GM23338 (cell line): ENCODE measurements around the gene FAT1. TPM values are rescaled to one million over a fixed set of nuclear protein-coding genes. Genes with fewer than 3 reads are reported as not detected.

Source experiments
- ATAC-seq: fragments of 200-7000 bp; cut with Tn5 transposase; 3 replicates; pipeline ENCODE4 v1.9.1; 2020
- DNase-seq: peaks from one replicate; pipeline ENCODE4 v3.0.0-alpha.2; 2015; ENCODE audit warnings: low spot score
- H2AFZ ChIP-seq: fragments of 200-600 bp; sonication (generic); 2 replicates; pipeline ENCODE4 v1.8.0; 2016; ENCODE audit warnings: antibody characterized with exemption, mild to moderate bottlenecking, moderate library complexity
- H3F3A ChIP-seq: fragments of 200-600 bp; sonication (generic); replicated peaks from 2 replicates; pipeline ENCODE4 v1.8.0; 2017; ENCODE audit warnings: antibody characterized with exemption, mixed run types, low read depth
- H3K27ac ChIP-seq: fragments of 200-600 bp; sonication (generic); 2 replicates; pipeline ENCODE4 v1.6.1; 2016; ENCODE audit warnings: low read depth
- H3K27me3 ChIP-seq: fragments of 200-600 bp; sonication (generic); 2 replicates; pipeline ENCODE4 v1.8.0; 2016; ENCODE audit warnings: mild to moderate bottlenecking, mixed run types, moderate library complexity; ENCODE audit not compliant: insufficient read depth
- H3K36me3 ChIP-seq: fragments of 200-600 bp; sonication (generic); 2 replicates; pipeline ENCODE4 v1.8.0; 2016; ENCODE audit warnings: mild to moderate bottlenecking; ENCODE audit not compliant: insufficient read depth
- H3K4me1 ChIP-seq: fragments of 200-600 bp; sonication (generic); 2 replicates; pipeline ENCODE4 v1.8.0; 2016; ENCODE audit warnings: mild to moderate bottlenecking, moderate library complexity; ENCODE audit not compliant: insufficient read depth
- H3K4me2 ChIP-seq: fragments of 200-600 bp; sonication (generic); 2 replicates; pipeline ENCODE4 v1.7.1; 2017; ENCODE audit warnings: mixed run types
- H3K4me3 ChIP-seq: fragments of 200-600 bp; sonication (generic); 2 replicates; pipeline ENCODE4 v1.6.1; 2016; ENCODE audit warnings: mixed run types
- H3K79me2 ChIP-seq: fragments of 200-600 bp; sonication (generic); replicated peaks from 2 replicates; pipeline ENCODE4 v1.8.0; 2017; ENCODE audit warnings: mild to moderate bottlenecking; ENCODE audit not compliant: insufficient read depth
- H3K9me2 ChIP-seq: fragments of 200-600 bp; sonication (generic); 2 replicates; pipeline ENCODE4 v1.8.0; 2017; ENCODE audit not compliant: insufficient read depth
- H4K20me1 ChIP-seq: fragments of 200-600 bp; sonication (generic); replicated peaks from 2 replicates; pipeline ENCODE4 v1.8.0; 2017; ENCODE audit warnings: mild to moderate bottlenecking; ENCODE audit not compliant: insufficient read depth
- H3K27ac Mint-ChIP-seq: 2 replicates; pipeline ENCODE4 v1.8.0; 2020; ENCODE audit warnings: inconsistent platforms, mild to moderate bottlenecking, moderate library complexity, mixed read lengths
- H3K27me3 Mint-ChIP-seq: 3 replicates; pipeline ENCODE4 v1.8.0; 2022; ENCODE audit warnings: low read depth, mild to moderate bottlenecking, moderate library complexity, mixed read lengths, inconsistent platforms; ENCODE audit not compliant: insufficient read depth, poor library complexity
- H3K36me3 Mint-ChIP-seq: 3 replicates; pipeline ENCODE4 v1.8.0; 2021; ENCODE audit warnings: low read depth, mild to moderate bottlenecking, inconsistent platforms, moderate library complexity, mixed read lengths
- H3K4me1 Mint-ChIP-seq: 3 replicates; pipeline ENCODE4 v1.8.0; 2020; ENCODE audit warnings: mild to moderate bottlenecking, inconsistent platforms, mixed read lengths
- H3K4me3 Mint-ChIP-seq: 3 replicates; pipeline ENCODE4 v1.8.0; 2021; ENCODE audit warnings: moderate library complexity, mild to moderate bottlenecking, inconsistent platforms, mixed read lengths
- H3K9me3 Mint-ChIP-seq: 3 replicates; pipeline ENCODE4 v1.8.0; 2020; ENCODE audit warnings: moderate library complexity, mild to moderate bottlenecking, inconsistent platforms, mixed read lengths
- CREB1 ChIP-seq: fragments of 250-450 bp; sonication (Bioruptor Pico); IDR thresholded peaks from 2 replicates; pipeline ENCODE4 v1.5.0; 2020; ENCODE audit warnings: low read depth, mild to moderate bottlenecking, moderate library complexity
- EZH2 ChIP-seq: fragments of 200-600 bp; sonication (generic); IDR thresholded peaks from one replicate; pipeline ENCODE4 v1.8.0; 2017; ENCODE audit warnings: antibody characterized with exemption, mild to moderate bottlenecking, low read depth; ENCODE audit not compliant: unreplicated experiment
- EZH2phosphoT487 ChIP-seq: fragments of 200-600 bp; sonication (generic); IDR thresholded peaks from one replicate; pipeline ENCODE4 v1.8.1; 2018; ENCODE audit warnings: antibody characterized with exemption; ENCODE audit not compliant: unreplicated experiment
- JUNB ChIP-seq: IDR thresholded peaks from one replicate; pipeline ENCODE4 v1.6.1; 2016; ENCODE audit warnings: antibody characterized with exemption; ENCODE audit not compliant: unreplicated experiment
- NANOG ChIP-seq: IDR thresholded peaks from 2 replicates; pipeline ENCODE4 v1.6.1; 2016; ENCODE audit warnings: antibody characterized with exemption, borderline replicate concordance
- POLR2AphosphoS5 ChIP-seq: IDR thresholded peaks from 2 replicates; pipeline ENCODE4 v1.6.1; 2016; ENCODE audit warnings: antibody characterized with exemption, low read depth
- STAT1 ChIP-seq: IDR thresholded peaks from one replicate; pipeline ENCODE4 v1.6.1; 2016; ENCODE audit warnings: antibody characterized with exemption; ENCODE audit not compliant: unreplicated experiment
- ZNF114 ChIP-seq: fragments of 250-450 bp; sonication (Bioruptor Pico); IDR thresholded peaks from 2 replicates; pipeline ENCODE4 v1.5.0; 2020; ENCODE audit warnings: mild to moderate bottlenecking, moderate library complexity
- ZNF331 ChIP-seq: fragments of 250-450 bp; sonication (Bioruptor Pico); IDR thresholded peaks from 2 replicates; pipeline ENCODE4 v1.5.0; 2020; ENCODE audit warnings: low read depth, mild to moderate bottlenecking, moderate library complexity
- polyA plus RNA-seq: library from polyadenylated mRNA; unstranded; fragments of >200 nt; fragmentation: Nextera tagmentation; extraction: Ambion mirVana; gene quantifications from 2 replicates; pipeline ENCODE4 v1.2.1, GENCODE V29; 2016
- total RNA-seq: library from RNA; depleted of rRNA; stranded (reverse); fragments of >200 nt; shearing (Covaris generic); gene quantifications from 2 replicates; pipeline ENCODE4 v1.2.3, GENCODE V29; 2014
- TF ChIP-seq, protein P1 (sequence below), 2 experiments: fragments of 200-600 bp in 1 of 2; sonication (generic) in 1 of 2; conservative IDR thresholded peaks; 2 replicates each; pipeline versions ENCODE4 v1.5.1 to v1.6.1; 2016 to 2017; ENCODE audit warnings: antibody characterized with exemption in 2 of 2, low read depth in 2 of 2, mild to moderate bottlenecking in 2 of 2, moderate library complexity in 1 of 2
- TF ChIP-seq, protein P2 (sequence below): IDR thresholded peaks from one replicate; pipeline ENCODE4 v1.6.1; 2018; ENCODE audit warnings: antibody characterized with exemption; ENCODE audit not compliant: unreplicated experiment
- TF ChIP-seq, protein P3 (sequence below): fragments of 250-450 bp; sonication (Bioruptor Pico); IDR thresholded peaks from 2 replicates; pipeline ENCODE4 v1.5.0; 2020; ENCODE audit warnings: mild to moderate bottlenecking, moderate library complexity
- TF ChIP-seq, protein P4 (sequence below): IDR thresholded peaks from 2 replicates; pipeline ENCODE4 v1.6.1; 2016; ENCODE audit warnings: antibody characterized with exemption

Gene FAT1
- total and polyA plus RNA-seq, 2 experiments from 2014 or later, result 37.6 to 137 TPM

GRCh38 chr4:186754976-186755375, 31.3 kb upstream of the FAT1 start:
- H3F3A ChIP-seq, result no peaks in the 10 kb centered on the region
- no peaks in the 10 kb centered on the region for H4K20me1 ChIP-seq
- no peaks in the 10 kb centered on the region for H3K9me2 ChIP-seq
- H3K36me3 ChIP-seq, result no peaks in the 10 kb centered on the region
- Mint-ChIP-seq H3K27ac (no peak overlapping the region), H3K9me3 (no peaks in the 10 kb centered on the region; the same call in 2 of the 3 replicates), H3K4me3 (no peak overlapping the region), H3K36me3 (no peaks in the 10 kb centered on the region), H3K27me3 (peaks cover 6% of the 10 kb centered on the region), H3K4me1 (no peaks in the 10 kb centered on the region)
- no peak overlapping the region for H3K4me3 ChIP-seq
- no peak overlapping the region for H3K27ac ChIP-seq
- H2AFZ ChIP-seq, result no peak overlapping the region
- H3K79me2 ChIP-seq, result no peaks in the 10 kb centered on the region
- no peak for ATAC-seq
- H3K27me3 ChIP-seq, result no peaks in the 10 kb centered on the region
- H3K4me1 ChIP-seq, result 0 out of 2 replicates have a peak, but pooled peaks cover under 1% of the 10 kb centered on the region
- H3K4me2 ChIP-seq, result no peak overlapping the region
- TF ChIP-seq JUNB (no peak), ZNF114 (no peak), STAT1 (no peak), CREB1 (no peak), ZNF331 (CRISPR knock-in tag) (no peak), NANOG (no peak), EZH2 (no peak), EZH2phosphoT487 (no peak), POLR2AphosphoS5 (no peak)
- TF ChIP-seq, protein P1, sequence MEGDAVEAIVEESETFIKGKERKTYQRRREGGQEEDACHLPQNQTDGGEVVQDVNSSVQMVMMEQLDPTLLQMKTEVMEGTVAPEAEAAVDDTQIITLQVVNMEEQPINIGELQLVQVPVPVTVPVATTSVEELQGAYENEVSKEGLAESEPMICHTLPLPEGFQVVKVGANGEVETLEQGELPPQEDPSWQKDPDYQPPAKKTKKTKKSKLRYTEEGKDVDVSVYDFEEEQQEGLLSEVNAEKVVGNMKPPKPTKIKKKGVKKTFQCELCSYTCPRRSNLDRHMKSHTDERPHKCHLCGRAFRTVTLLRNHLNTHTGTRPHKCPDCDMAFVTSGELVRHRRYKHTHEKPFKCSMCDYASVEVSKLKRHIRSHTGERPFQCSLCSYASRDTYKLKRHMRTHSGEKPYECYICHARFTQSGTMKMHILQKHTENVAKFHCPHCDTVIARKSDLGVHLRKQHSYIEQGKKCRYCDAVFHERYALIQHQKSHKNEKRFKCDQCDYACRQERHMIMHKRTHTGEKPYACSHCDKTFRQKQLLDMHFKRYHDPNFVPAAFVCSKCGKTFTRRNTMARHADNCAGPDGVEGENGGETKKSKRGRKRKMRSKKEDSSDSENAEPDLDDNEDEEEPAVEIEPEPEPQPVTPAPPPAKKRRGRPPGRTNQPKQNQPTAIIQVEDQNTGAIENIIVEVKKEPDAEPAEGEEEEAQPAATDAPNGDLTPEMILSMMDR (conservative IDR thresholded peaks at IDR 0.05; ENCODE audit: low read depth in 2 of 2), result no peak
- TF ChIP-seq, protein P2, sequence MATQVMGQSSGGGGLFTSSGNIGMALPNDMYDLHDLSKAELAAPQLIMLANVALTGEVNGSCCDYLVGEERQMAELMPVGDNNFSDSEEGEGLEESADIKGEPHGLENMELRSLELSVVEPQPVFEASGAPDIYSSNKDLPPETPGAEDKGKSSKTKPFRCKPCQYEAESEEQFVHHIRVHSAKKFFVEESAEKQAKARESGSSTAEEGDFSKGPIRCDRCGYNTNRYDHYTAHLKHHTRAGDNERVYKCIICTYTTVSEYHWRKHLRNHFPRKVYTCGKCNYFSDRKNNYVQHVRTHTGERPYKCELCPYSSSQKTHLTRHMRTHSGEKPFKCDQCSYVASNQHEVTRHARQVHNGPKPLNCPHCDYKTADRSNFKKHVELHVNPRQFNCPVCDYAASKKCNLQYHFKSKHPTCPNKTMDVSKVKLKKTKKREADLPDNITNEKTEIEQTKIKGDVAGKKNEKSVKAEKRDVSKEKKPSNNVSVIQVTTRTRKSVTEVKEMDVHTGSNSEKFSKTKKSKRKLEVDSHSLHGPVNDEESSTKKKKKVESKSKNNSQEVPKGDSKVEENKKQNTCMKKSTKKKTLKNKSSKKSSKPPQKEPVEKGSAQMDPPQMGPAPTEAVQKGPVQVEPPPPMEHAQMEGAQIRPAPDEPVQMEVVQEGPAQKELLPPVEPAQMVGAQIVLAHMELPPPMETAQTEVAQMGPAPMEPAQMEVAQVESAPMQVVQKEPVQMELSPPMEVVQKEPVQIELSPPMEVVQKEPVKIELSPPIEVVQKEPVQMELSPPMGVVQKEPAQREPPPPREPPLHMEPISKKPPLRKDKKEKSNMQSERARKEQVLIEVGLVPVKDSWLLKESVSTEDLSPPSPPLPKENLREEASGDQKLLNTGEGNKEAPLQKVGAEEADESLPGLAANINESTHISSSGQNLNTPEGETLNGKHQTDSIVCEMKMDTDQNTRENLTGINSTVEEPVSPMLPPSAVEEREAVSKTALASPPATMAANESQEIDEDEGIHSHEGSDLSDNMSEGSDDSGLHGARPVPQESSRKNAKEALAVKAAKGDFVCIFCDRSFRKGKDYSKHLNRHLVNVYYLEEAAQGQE, result no peak
- TF ChIP-seq, protein P3, sequence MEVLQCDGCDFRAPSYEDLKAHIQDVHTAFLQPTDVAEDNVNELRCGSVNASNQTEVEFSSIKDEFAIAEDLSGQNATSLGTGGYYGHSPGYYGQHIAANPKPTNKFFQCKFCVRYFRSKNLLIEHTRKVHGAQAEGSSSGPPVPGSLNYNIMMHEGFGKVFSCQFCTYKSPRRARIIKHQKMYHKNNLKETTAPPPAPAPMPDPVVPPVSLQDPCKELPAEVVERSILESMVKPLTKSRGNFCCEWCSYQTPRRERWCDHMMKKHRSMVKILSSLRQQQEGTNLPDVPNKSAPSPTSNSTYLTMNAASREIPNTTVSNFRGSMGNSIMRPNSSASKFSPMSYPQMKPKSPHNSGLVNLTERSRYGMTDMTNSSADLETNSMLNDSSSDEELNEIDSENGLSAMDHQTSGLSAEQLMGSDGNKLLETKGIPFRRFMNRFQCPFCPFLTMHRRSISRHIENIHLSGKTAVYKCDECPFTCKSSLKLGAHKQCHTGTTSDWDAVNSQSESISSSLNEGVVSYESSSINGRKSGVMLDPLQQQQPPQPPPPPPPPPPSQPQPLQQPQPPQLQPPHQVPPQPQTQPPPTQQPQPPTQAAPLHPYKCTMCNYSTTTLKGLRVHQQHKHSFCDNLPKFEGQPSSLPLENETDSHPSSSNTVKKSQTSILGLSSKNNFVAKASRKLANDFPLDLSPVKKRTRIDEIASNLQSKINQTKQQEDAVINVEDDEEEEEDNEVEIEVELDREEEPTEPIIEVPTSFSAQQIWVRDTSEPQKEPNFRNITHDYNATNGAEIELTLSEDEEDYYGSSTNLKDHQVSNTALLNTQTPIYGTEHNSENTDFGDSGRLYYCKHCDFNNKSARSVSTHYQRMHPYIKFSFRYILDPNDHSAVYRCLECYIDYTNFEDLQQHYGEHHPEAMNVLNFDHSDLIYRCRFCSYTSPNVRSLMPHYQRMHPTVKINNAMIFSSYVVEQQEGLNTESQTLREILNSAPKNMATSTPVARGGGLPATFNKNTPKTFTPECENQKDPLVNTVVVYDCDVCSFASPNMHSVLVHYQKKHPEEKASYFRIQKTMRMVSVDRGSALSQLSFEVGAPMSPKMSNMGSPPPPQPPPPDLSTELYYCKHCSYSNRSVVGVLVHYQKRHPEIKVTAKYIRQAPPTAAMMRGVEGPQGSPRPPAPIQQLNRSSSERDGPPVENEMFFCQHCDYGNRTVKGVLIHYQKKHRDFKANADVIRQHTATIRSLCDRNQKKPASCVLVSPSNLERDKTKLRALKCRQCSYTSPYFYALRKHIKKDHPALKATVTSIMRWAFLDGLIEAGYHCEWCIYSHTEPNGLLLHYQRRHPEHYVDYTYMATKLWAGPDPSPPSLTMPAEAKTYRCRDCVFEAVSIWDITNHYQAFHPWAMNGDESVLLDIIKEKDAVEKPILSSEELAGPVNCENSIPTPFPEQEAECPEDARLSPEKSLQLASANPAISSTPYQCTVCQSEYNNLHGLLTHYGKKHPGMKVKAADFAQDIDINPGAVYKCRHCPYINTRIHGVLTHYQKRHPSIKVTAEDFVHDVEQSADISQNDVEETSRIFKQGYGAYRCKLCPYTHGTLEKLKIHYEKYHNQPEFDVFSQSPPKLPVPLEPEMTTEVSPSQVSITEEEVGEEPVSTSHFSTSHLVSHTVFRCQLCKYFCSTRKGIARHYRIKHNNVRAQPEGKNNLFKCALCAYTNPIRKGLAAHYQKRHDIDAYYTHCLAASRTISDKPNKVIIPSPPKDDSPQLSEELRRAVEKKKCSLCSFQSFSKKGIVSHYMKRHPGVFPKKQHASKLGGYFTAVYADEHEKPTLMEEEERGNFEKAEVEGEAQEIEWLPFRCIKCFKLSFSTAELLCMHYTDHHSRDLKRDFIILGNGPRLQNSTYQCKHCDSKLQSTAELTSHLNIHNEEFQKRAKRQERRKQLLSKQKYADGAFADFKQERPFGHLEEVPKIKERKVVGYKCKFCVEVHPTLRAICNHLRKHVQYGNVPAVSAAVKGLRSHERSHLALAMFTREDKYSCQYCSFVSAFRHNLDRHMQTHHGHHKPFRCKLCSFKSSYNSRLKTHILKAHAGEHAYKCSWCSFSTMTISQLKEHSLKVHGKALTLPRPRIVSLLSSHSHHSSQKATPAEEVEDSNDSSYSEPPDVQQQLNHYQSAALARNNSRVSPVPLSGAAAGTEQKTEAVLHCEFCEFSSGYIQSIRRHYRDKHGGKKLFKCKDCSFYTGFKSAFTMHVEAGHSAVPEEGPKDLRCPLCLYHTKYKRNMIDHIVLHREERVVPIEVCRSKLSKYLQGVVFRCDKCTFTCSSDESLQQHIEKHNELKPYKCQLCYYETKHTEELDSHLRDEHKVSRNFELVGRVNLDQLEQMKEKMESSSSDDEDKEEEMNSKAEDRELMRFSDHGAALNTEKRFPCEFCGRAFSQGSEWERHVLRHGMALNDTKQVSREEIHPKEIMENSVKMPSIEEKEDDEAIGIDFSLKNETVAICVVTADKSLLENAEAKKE (CRISPR knock-in tag), result no peak
- TF ChIP-seq, protein P4, sequence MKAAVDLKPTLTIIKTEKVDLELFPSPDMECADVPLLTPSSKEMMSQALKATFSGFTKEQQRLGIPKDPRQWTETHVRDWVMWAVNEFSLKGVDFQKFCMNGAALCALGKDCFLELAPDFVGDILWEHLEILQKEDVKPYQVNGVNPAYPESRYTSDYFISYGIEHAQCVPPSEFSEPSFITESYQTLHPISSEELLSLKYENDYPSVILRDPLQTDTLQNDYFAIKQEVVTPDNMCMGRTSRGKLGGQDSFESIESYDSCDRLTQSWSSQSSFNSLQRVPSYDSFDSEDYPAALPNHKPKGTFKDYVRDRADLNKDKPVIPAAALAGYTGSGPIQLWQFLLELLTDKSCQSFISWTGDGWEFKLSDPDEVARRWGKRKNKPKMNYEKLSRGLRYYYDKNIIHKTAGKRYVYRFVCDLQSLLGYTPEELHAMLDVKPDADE, result no peak
- no peak for DNase-seq
